GM12875 (cell line): Measurements from ENCODE around the gene SDHAF2.
A peak's percentile ranks its signal among the peaks of the same experiment; 100 is the strongest.
"Not testable (repeated sequence)": the region's sequence is repeated elsewhere in the genome, so short reads cannot be mapped to it uniquely, and the experiment has no call there.

Source experiments
- H3K4me3 ChIP-seq: one replicate; pipeline ENCODE4 v1.5.1; 2011; ENCODE audit warnings: low read depth, low read length, control low read depth
- CTCF ChIP-seq: IDR thresholded peaks from 2 replicates; pipeline ENCODE4 v1.5.1; 2011; ENCODE audit warnings: low read depth, mild to moderate bottlenecking, control low read depth, inconsistent platforms, low read length, moderate library complexity, borderline replicate concordance; ENCODE audit not compliant: insufficient read depth

Gene SDHAF2

DNA sequence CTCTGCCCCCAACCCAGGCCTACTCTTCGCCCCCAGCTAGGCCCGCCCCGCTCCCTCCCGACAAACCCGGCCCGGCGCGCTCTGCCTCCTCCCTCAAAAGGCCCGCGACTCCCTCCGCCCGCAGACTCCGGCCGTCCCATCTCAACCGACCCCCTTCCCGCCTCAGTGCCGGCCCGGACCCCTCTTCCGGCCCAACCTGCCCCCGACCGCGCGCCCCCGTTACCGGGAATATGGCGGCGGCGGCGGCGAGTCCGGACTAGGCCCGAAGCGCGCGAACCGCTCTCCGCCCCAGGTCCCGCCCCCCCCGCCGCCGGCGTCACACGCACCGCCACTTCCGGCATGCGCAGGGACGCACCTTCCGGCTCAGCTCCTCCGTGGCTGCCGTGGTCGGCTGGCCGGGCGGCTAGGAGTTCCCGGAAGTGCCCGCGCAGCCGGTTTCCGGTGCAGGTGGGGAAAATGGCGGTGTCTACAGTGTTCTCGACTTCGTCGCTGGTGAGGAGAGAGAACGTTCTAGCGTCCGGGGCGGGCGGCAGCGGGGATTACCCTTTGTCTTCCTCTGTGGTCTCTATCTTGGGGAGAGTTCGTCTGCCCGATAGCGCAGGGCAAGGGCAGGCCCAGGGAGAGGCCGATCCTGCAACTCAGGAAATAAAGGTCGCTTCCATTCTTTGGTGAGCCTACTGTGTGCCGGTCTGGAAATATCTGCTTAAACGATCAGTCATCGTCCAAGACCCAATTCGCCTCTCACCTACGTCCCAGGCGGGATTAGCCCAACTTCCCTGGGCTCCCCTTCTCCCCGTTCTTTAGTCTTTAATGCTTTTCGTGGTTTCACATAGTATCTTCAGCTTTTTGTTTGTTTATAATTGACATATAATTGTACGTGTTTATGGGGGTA, at the start of gene SDHAF2, which contains the start of gene CPSF7:
TSS of gene SDHAF2 (plus strand) at position 434 of the 892 bp plus-strand sequence. CDS start at position 457, 23 bp downstream.
TSS of gene CPSF7 (minus strand) at position 285 of the 892 bp plus-strand sequence. CDS start 740 bp downstream, outside the sequence.
- TF ChIP-seq CTCF: no peak
- H3K4me3 ChIP-seq: peak within 1 kb of the TSS; percentile 75

DNA sequence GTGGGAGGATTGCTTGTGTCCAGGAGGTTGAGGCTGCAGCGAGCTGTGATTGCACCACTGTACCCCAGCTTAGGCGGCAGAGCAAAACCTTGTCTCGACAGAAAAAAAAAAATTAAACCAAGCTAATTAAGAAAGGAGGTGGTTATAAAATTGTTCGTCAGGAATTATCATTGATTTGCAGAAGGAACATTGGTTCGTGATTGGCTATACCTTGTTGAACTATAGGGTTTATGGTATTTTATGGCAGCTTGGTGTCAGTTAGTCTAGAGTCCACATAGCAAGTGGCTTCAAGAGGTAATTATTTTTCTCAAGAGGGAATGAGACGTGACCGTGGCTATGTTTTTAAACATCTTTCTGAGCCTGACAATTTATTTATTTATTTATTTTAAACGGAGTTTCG, 49.0 kb upstream of the SDHAF2 start:
- no peak overlapping the region for H3K4me3 ChIP-seq
- no peak for TF ChIP-seq CTCF

DNA sequence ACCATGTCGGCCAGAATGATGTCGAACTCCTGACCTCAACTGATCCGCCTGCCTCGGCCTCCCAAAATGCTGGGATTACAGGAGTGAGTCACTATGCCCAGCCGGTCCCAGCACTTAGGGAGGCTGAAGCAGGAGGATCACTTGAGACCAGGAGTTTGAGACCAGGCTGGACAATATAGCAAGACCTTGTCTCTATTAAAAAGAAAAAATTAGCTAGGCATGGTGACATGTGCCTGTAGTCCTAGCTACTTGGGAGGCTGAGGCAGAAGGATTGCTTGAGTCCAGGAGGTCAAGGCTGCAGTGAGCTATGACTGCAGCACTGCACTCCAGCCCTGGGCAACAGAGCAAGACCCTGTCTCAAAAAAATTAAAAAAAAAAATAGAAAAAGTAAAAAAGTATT, 46.1 kb upstream of the SDHAF2 start:
- not testable (repeated sequence) for H3K4me3 ChIP-seq

GRCh38 chr11:61384271-61385242, 45.4 kb upstream of the SDHAF2 start:
- H3K4me3 ChIP-seq: no peak overlapping the region
- TF ChIP-seq CTCF: peak; percentile 45

DNA sequence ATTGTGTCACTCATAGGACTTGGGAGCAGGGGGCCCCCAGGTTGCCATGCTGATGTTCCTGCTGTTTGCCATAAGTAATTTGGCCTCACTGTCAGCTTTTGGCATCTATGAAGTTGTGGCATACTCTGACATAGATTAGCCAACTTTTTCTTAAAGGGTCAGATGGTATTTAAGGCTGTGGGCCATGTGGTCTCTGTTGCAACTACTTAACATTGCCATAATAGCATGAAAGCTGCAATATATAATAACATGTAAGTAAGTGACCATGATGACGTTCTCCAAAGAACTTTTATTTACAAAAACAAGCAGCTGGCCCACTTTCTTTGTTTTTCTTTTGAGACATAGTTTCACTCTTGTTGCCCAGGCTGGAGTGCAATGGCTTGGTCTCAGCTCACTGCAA, 39.8 kb upstream of the SDHAF2 start:
- TF ChIP-seq CTCF: no peak
- no peak overlapping the region for H3K4me3 ChIP-seq

GRCh38 chr11:61392981-61393595, 36.8 kb upstream of the SDHAF2 start:
- no peak for TF ChIP-seq CTCF
- H3K4me3 ChIP-seq: peak overlapping the region; percentile 67

GRCh38 chr11:61401173-61401572, 28.8 kb upstream of the SDHAF2 start:
- no peak for TF ChIP-seq CTCF
- no peak overlapping the region for H3K4me3 ChIP-seq
